HepG2 (cell line): Measurements from ENCODE around the gene PPP2R2C. TPM values are rescaled to one million over a fixed set of nuclear protein-coding genes. Genes with fewer than 3 reads are reported as not detected.

Source experiments
- CENPX ChIP-seq: sonication (generic); formaldehyde crosslinking; IDR thresholded peaks from 2 replicates; pipeline ENCODE4 v1.9.0; 2021; ENCODE audit warnings: mild to moderate bottlenecking, missing genetic modification reagents, moderate library complexity
- DMTF1 ChIP-seq: sonication (generic); formaldehyde crosslinking; IDR thresholded peaks from 2 replicates; pipeline ENCODE4 v1.4.0; 2020; ENCODE audit warnings: mild to moderate bottlenecking, missing genetic modification reagents
- ELF1 ChIP-seq: sonication (generic); formaldehyde crosslinking; IDR thresholded peaks from 2 replicates; pipeline ENCODE4 v1.4.0; 2020; ENCODE audit warnings: missing genetic modification reagents
- GATAD2A ChIP-seq: IDR thresholded peaks from 2 replicates; pipeline ENCODE4 v1.6.1; 2016
- HNF4G ChIP-seq, 2 experiments: sonication (generic) in 1 of 2; formaldehyde crosslinking in 1 of 2; IDR thresholded peaks; 2 replicates each; pipeline versions ENCODE4 v1.4.0 to v1.6.1; 2011 to 2020; ENCODE audit warnings: borderline replicate concordance in 2 of 2, low read depth in 2 of 2, mild to moderate bottlenecking in 2 of 2, low read length in 1 of 2, missing genetic modification reagents in 1 of 2, moderate library complexity in 1 of 2
- HNRNPL ChIP-seq: fragments of 200-400 bp; formaldehyde crosslinking; IDR thresholded peaks from 2 replicates; pipeline ENCODE4 v1.6.1; 2017; ENCODE audit warnings: mild to moderate bottlenecking, low read depth, low read length
- JARID2 ChIP-seq: sonication (generic); formaldehyde crosslinking; IDR thresholded peaks from 2 replicates; pipeline ENCODE4 v1.8.1; 2023; ENCODE audit warnings: missing genetic modification reagents, inconsistent platforms; ENCODE audit not compliant: insufficient replicate concordance
- MIXL1 ChIP-seq: IDR thresholded peaks from 2 replicates; pipeline ENCODE4 v1.6.1; 2016
- SATB2 ChIP-seq: sonication (generic); formaldehyde crosslinking; IDR thresholded peaks from 2 replicates; pipeline ENCODE4 v1.5.0; 2020; ENCODE audit warnings: missing genetic modification reagents
- SP5 ChIP-seq: IDR thresholded peaks from 2 replicates; pipeline ENCODE4 v1.6.1; 2016; ENCODE audit warnings: low read depth, borderline replicate concordance
- STAT6 ChIP-seq: sonication (generic); formaldehyde crosslinking; IDR thresholded peaks from 2 replicates; pipeline ENCODE4 v1.4.0; 2020; ENCODE audit warnings: missing genetic modification reagents, mild to moderate bottlenecking, borderline replicate concordance
- TEAD3 ChIP-seq: optimal IDR thresholded peaks from 2 replicates; pipeline ENCODE3; 2016; ENCODE audit warnings: borderline replicate concordance
- TFAP4 ChIP-seq: sonication (generic); IDR thresholded peaks from 2 replicates; pipeline ENCODE4 v1.6.1; 2016; ENCODE audit warnings: low read depth, borderline replicate concordance
- ZNF263 ChIP-seq: sonication (generic); formaldehyde crosslinking; IDR thresholded peaks from 2 replicates; pipeline ENCODE4 v1.4.0; 2020; ENCODE audit warnings: missing genetic modification reagents
- ZNF564 ChIP-seq: sonication (generic); formaldehyde crosslinking; IDR thresholded peaks from 2 replicates; pipeline ENCODE4 v1.8.1; 2023; ENCODE audit warnings: mild to moderate bottlenecking, missing genetic modification reagents
- ZNF589 ChIP-seq: sonication (generic); formaldehyde crosslinking; conservative IDR thresholded peaks from 2 replicates; pipeline ENCODE4 v1.8.0; 2022; ENCODE audit warnings: mild to moderate bottlenecking, moderate library complexity, missing genetic modification reagents
- ZNF746 ChIP-seq: sonication (generic); formaldehyde crosslinking; IDR thresholded peaks from 2 replicates; pipeline ENCODE4 v1.8.0; 2022; ENCODE audit warnings: mild to moderate bottlenecking, missing genetic modification reagents
- polyA plus RNA-seq, 8 experiments: library from polyadenylated mRNA; depleted of rRNA in 3 of 8; stranded (reverse) in 7 of 8; unstranded in 1 of 8; fragments of >200 nt; fragmentation: Illumina TruSeq in 4 of 8; extraction: Trizol in 4 of 8; gene quantifications; 2 replicates each; pipeline versions ENCODE4 v1.2.1 to v1.2.3, GENCODE V29; 2011 to 2016; ENCODE audit warnings: low read depth in 4 of 8, missing spikeins in 1 of 8, mixed read lengths in 1 of 8; ENCODE audit not compliant: insufficient read depth in 1 of 8
- total RNA-seq, 5 experiments: library from RNA; depleted of rRNA; stranded (reverse); fragments of >200 nt; fragmentation: Illumina TruSeq; extraction: Trizol; gene quantifications; 2 replicates each; pipeline ENCODE4 v1.2.3, GENCODE V29; 2016; ENCODE audit warnings: low read depth in 1 of 5
- TF ChIP-seq, protein P1 (sequence below): sonication (generic); formaldehyde crosslinking; IDR thresholded peaks from 2 replicates; pipeline ENCODE4 v1.5.0; 2020; ENCODE audit warnings: mild to moderate bottlenecking, missing genetic modification reagents
- TF ChIP-seq, protein P2 (sequence below): sonication (generic); formaldehyde crosslinking; IDR thresholded peaks from 2 replicates; pipeline ENCODE4 v1.4.0; 2020; ENCODE audit warnings: missing genetic modification reagents, borderline replicate concordance

Gene PPP2R2C
- total and polyA plus RNA-seq, 2 of the 13 experiments (the other 11 are each of a cell fraction or from before 2014, with no cell fraction given) = 0.60 to 8.6 TPM

GRCh38 chr4:6278801-6279197, 193.6 kb downstream of the PPP2R2C start (continued):
- TF ChIP-seq, protein P1, sequence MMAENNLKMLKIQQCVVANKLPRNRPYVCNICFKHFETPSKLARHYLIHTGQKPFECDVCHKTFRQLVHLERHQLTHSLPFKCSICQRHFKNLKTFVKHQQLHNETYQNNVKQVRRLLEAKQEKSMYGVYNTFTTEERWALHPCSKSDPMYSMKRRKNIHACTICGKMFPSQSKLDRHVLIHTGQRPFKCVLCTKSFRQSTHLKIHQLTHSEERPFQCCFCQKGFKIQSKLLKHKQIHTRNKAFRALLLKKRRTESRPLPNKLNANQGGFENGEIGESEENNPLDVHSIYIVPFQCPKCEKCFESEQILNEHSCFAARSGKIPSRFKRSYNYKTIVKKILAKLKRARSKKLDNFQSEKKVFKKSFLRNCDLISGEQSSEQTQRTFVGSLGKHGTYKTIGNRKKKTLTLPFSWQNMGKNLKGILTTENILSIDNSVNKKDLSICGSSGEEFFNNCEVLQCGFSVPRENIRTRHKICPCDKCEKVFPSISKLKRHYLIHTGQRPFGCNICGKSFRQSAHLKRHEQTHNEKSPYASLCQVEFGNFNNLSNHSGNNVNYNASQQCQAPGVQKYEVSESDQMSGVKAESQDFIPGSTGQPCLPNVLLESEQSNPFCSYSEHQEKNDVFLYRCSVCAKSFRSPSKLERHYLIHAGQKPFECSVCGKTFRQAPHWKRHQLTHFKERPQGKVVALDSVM (CRISPR knock-in tag) = no peak
- TF ChIP-seq STAT6 (CRISPR knock-in tag) (no peak), ZNF746 (CRISPR knock-in tag) (peak; percentile 42; the same call in 1 of the 2 replicates), GATAD2A (CRISPR knock-in tag) (peak; percentile 40; the same call in 1 of the 2 replicates), HNRNPL (peak; percentile 83), TEAD3 (CRISPR knock-in tag) (peak; percentile 22), SP5 (CRISPR knock-in tag) (peak; percentile 38; the same call in 1 of the 2 replicates), CENPX (CRISPR knock-in tag) (no peak), ELF1 (CRISPR knock-in tag) (0 out of 2 replicates have a peak, but pooled peaks have one; percentile 33), HNF4G (IDR thresholded peaks at IDR 0.05; ENCODE audit: borderline replicate concordance, low read depth, low read length) (peak; percentile 53; the same call in 1 of the 2 replicates), HNF4G (CRISPR knock-in tag; IDR thresholded peaks at IDR 0.05; ENCODE audit: borderline replicate concordance, low read depth) (peak; percentile 22; the same call in 1 of the 2 replicates), TFAP4 (peak; percentile 93), ZNF263 (CRISPR knock-in tag) (no peak), ZNF564 (CRISPR knock-in tag) (0 out of 2 replicates have a peak, but pooled peaks have one; percentile 65), DMTF1 (CRISPR knock-in tag) (no peak), ZNF589 (CRISPR knock-in tag) (no peak), MIXL1 (CRISPR knock-in tag) (no peak), JARID2 (no peak), SATB2 (CRISPR knock-in tag) (no peak)
- TF ChIP-seq, protein P2, sequence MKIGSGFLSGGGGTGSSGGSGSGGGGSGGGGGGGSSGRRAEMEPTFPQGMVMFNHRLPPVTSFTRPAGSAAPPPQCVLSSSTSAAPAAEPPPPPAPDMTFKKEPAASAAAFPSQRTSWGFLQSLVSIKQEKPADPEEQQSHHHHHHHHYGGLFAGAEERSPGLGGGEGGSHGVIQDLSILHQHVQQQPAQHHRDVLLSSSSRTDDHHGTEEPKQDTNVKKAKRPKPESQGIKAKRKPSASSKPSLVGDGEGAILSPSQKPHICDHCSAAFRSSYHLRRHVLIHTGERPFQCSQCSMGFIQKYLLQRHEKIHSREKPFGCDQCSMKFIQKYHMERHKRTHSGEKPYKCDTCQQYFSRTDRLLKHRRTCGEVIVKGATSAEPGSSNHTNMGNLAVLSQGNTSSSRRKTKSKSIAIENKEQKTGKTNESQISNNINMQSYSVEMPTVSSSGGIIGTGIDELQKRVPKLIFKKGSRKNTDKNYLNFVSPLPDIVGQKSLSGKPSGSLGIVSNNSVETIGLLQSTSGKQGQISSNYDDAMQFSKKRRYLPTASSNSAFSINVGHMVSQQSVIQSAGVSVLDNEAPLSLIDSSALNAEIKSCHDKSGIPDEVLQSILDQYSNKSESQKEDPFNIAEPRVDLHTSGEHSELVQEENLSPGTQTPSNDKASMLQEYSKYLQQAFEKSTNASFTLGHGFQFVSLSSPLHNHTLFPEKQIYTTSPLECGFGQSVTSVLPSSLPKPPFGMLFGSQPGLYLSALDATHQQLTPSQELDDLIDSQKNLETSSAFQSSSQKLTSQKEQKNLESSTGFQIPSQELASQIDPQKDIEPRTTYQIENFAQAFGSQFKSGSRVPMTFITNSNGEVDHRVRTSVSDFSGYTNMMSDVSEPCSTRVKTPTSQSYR (CRISPR knock-in tag) = peak; percentile 72; the same call in 1 of the 2 replicates
